SK-N-SH (cell line): ENCODE results near the gene PAQR5. TPM values are rescaled to one million over a fixed set of nuclear protein-coding genes. Genes with fewer than 3 reads are reported as not detected.

ENCODE experiments used
- CTCF ChIA-PET: fragments of 300-600, 350-600 bp; formaldehyde crosslinking; extraction: SDS; loops from one replicate; lab custom pipeline; 2021; lab: Yijun Ruan, JAX
- POLR2A ChIA-PET: fragments of 350-600 bp; sonication (Branson Sonifier 250); formaldehyde crosslinking; extraction: SDS; loops from one replicate; lab custom pipeline; 2020; ENCODE audit warnings: antibody characterized with exemption, inconsistent platforms; lab: Yijun Ruan, JAX
- DNase-seq: peaks from one replicate; pipeline ENCODE4 v3.0.0; 2012
- H2AFZ ChIP-seq: fragments of 200-600 bp; sonication (generic); 2 replicates; pipeline ENCODE4 v1.8.1; 2016; ENCODE audit warnings: antibody characterized with exemption, mild to moderate bottlenecking, low read depth
- H3F3A ChIP-seq: fragments of 200-600 bp; sonication (generic); replicated peaks from 2 replicates; pipeline ENCODE3; 2016; ENCODE audit warnings: antibody characterized with exemption, mild to moderate bottlenecking; ENCODE audit not compliant: insufficient read depth
- H3K27ac ChIP-seq, 2 experiments: fragments of 200-500 bp in 1 of 2; fragments of 200-600 bp in 1 of 2; sonication (Bioruptor generic) in 1 of 2; sonication (generic), shearing (Covaris generic) in 1 of 2; 2 replicates each; pipeline versions ENCODE4 v1.5.1 to v1.6.1; 2014 to 2016; ENCODE audit warnings: low read depth in 2 of 2, inconsistent platforms in 1 of 2, low read length in 1 of 2, mild to moderate bottlenecking in 1 of 2, mixed read lengths in 1 of 2
- H3K27me3 ChIP-seq: fragments of 200-600 bp; sonication (generic), shearing (Covaris generic); 2 replicates; pipeline ENCODE4 v1.6.1; 2016; ENCODE audit warnings: mixed run types; ENCODE audit not compliant: insufficient read depth
- H3K36me3 ChIP-seq, 2 experiments: fragments of 200-500 bp in 1 of 2; fragments of 200-600 bp in 1 of 2; sonication (Bioruptor generic) in 1 of 2; sonication (generic) in 1 of 2; replicated peaks in 1 of 2; 2 replicates each; pipeline versions ENCODE3 to v1.5.1; 2014 to 2016; ENCODE audit warnings: low read length in 1 of 2, mild to moderate bottlenecking in 1 of 2; ENCODE audit not compliant: insufficient read depth in 2 of 2, control insufficient read depth in 1 of 2
- H3K4me1 ChIP-seq, 2 experiments: fragments of 200-500 bp in 1 of 2; fragments of 200-600 bp in 1 of 2; sonication (Bioruptor generic) in 1 of 2; sonication (generic), shearing (Covaris generic) in 1 of 2; 2 replicates each; pipeline versions ENCODE4 v1.5.1 to v1.6.1; 2014 to 2016; ENCODE audit warnings: low read depth in 1 of 2, low read length in 1 of 2, mixed run types in 1 of 2; ENCODE audit not compliant: insufficient read depth in 2 of 2, control insufficient read depth in 1 of 2
- H3K4me2 ChIP-seq: fragments of 200-600 bp; sonication (generic), shearing (Covaris generic); 2 replicates; pipeline ENCODE4 v1.6.1; 2017; ENCODE audit warnings: mixed run types
- H3K4me3 ChIP-seq, 2 experiments: fragments of 200-500 bp in 1 of 2; fragments of 200-600 bp in 1 of 2; sonication (Bioruptor generic) in 1 of 2; sonication (generic), shearing (Covaris generic) in 1 of 2; 2 replicates each; pipeline versions ENCODE4 v1.5.1 to v1.8.1; 2014 to 2016; ENCODE audit warnings: low read depth in 2 of 2, inconsistent platforms in 1 of 2, low read length in 1 of 2, mild to moderate bottlenecking in 1 of 2, mixed read lengths in 1 of 2, moderate library complexity in 1 of 2
- H3K79me2 ChIP-seq: fragments of 200-600 bp; sonication (generic); 2 replicates; pipeline ENCODE4 v1.8.1; 2017; ENCODE audit warnings: mild to moderate bottlenecking; ENCODE audit not compliant: insufficient read depth
- H3K9ac ChIP-seq: fragments of 200-600 bp; sonication (generic); 2 replicates; pipeline ENCODE4 v1.6.1; 2017; ENCODE audit warnings: mixed run types
- H3K9me2 ChIP-seq: fragments of 200-600 bp; sonication (generic); 2 replicates; pipeline ENCODE4 v1.6.1; 2017; ENCODE audit warnings: mixed run types
- H3K9me3 ChIP-seq: fragments of 200-600 bp; sonication (generic); 2 replicates; pipeline ENCODE4 v1.6.1; 2017; ENCODE audit warnings: mixed run types, mild to moderate bottlenecking, moderate library complexity
- H4K20me1 ChIP-seq: fragments of 200-600 bp; sonication (generic); 2 replicates; pipeline ENCODE4 v1.6.1; 2017; ENCODE audit warnings: mild to moderate bottlenecking, mixed run types; ENCODE audit not compliant: insufficient read depth
- CHD2 ChIP-seq: fragments of 150-350 bp; IDR thresholded peaks from 2 replicates; pipeline ENCODE4 v1.6.1; 2018; ENCODE audit warnings: low read length; ENCODE audit not compliant: partially characterized antibody
- ELF1 ChIP-seq: IDR thresholded peaks from 2 replicates; pipeline ENCODE4 v1.4.0; 2012
- FOSL2 ChIP-seq: IDR thresholded peaks from 2 replicates; pipeline ENCODE4 v1.4.0; 2012; ENCODE audit warnings: low read depth, mild to moderate bottlenecking, moderate library complexity, borderline replicate concordance
- FOXM1 ChIP-seq: IDR thresholded peaks from 2 replicates; pipeline ENCODE4 v1.4.0; 2012; ENCODE audit warnings: low read depth, mild to moderate bottlenecking
- GABPA ChIP-seq: IDR thresholded peaks from 2 replicates; pipeline ENCODE4 v1.4.0; 2012; ENCODE audit warnings: low read depth, mild to moderate bottlenecking
- GATA2 ChIP-seq: sonication (generic); formaldehyde crosslinking; IDR thresholded peaks from 2 replicates; pipeline ENCODE4 v1.5.0; 2020; ENCODE audit warnings: mild to moderate bottlenecking, missing genetic modification reagents
- MEF2A ChIP-seq: IDR thresholded peaks from 2 replicates; pipeline ENCODE4 v1.4.0; 2012; ENCODE audit warnings: low read depth, borderline replicate concordance
- MXI1 ChIP-seq: IDR thresholded peaks from 2 replicates; pipeline ENCODE4 v1.6.1; 2012; ENCODE audit warnings: mild to moderate bottlenecking, low read depth, low read length, improper control_type of control experiment
- PBX3 ChIP-seq: IDR thresholded peaks from 2 replicates; pipeline ENCODE4; 2012
- RXRA ChIP-seq: IDR thresholded peaks from 2 replicates; pipeline ENCODE4 v1.4.0; 2012; ENCODE audit warnings: low read depth, mild to moderate bottlenecking, borderline replicate concordance
- SIN3A ChIP-seq: IDR thresholded peaks from 2 replicates; pipeline ENCODE4 v1.6.1; 2012; ENCODE audit warnings: low read depth, mild to moderate bottlenecking, low read length, moderate library complexity, borderline replicate concordance
- SMC3 ChIP-seq: IDR thresholded peaks from 2 replicates; pipeline ENCODE4 v1.6.1; 2012; ENCODE audit warnings: low read depth, low read length, improper control_type of control experiment
- TAF1 ChIP-seq: IDR thresholded peaks from 2 replicates; pipeline ENCODE4 v1.6.1; 2012; ENCODE audit warnings: low read depth, mild to moderate bottlenecking, low read length, moderate library complexity, borderline replicate concordance
- TCF12 ChIP-seq: IDR thresholded peaks from 2 replicates; pipeline ENCODE4 v1.4.0; 2012
- TEAD4 ChIP-seq: IDR thresholded peaks from 2 replicates; pipeline ENCODE4 v1.4.0; 2012; ENCODE audit warnings: mild to moderate bottlenecking, borderline replicate concordance; ENCODE audit not compliant: insufficient read depth
- USF2 ChIP-seq: fragments of 150-350 bp; IDR thresholded peaks from 2 replicates; pipeline ENCODE4 v1.6.1; 2017; ENCODE audit warnings: antibody characterized with exemption, low read length, low read depth, borderline replicate concordance
- ZBTB33 ChIP-seq: IDR thresholded peaks from 2 replicates; pipeline ENCODE4 v1.4.0; 2012; ENCODE audit warnings: low read depth, borderline replicate concordance
- WGBS: methylation state at CpG from one replicate; pipeline ENCODE4 v1.1.6; 2017; ENCODE audit warnings: low lambda C conversion rate; 5-methylcytosine and 5-hydroxymethylcytosine counted together
- polyA plus RNA-seq, 3 experiments: library from polyadenylated mRNA; depleted of rRNA; stranded (reverse); fragments of >200 nt; gene quantifications; 2 replicates each; pipeline ENCODE4 v1.2.3, GENCODE V29; 2012

Gene PAQR5
- polyA plus RNA-seq, 1 of the 3 experiments (the other 2 are of a cell fraction) = 3.9 TPM

- Histone ChIP-seq H4K20me1 (no peaks in the 10 kb centered on the region), H3K9me2 (no peaks in the 10 kb centered on the region), H3K79me2 (peaks cover 2% of the 10 kb centered on the region; the same call in 1 of the 2 replicates), H3K4me2 (no peak overlapping the region), H2AFZ (no peak overlapping the region), H3K36me3 (no peaks in the 10 kb centered on the region), H3K27ac (no peak overlapping the region), H3K4me3 (no peak overlapping the region), H3K9ac (no peak overlapping the region), H3K27me3 (no peaks in the 10 kb centered on the region), H3K9me3 (no peaks in the 10 kb centered on the region), H3F3A (no peaks in the 10 kb centered on the region), H3K4me1 (peaks cover 6 to 8% of the 10 kb centered on the region in 2 experiments; a peak in 2 of 4 replicates)
- 71% methylated on average over 4 of the region's 4 CpGs for WGBS
- ChIA-PET CTCF (interaction anchor here (0.7 to 7.0 kb wide), 6 partner anchors 13 to 334 kb away, joined by 3 to 96 read pairs (median 6); partner anchors contain the start of gene GLCE), POLR2A (no interaction called here)
- DNase-seq = no peak
- TF ChIP-seq USF2 = no peak
- TF ChIP-seq ZBTB33 = no peak
- TF ChIP-seq GATA2 (CRISPR knock-in tag) = no peak
- no peak for TF ChIP-seq MXI1
- TF ChIP-seq PBX3 = no peak
- no peak for TF ChIP-seq TAF1
- TF ChIP-seq RXRA = no peak
- TF ChIP-seq CHD2 = no peak
- no peak for TF ChIP-seq FOSL2
- no peak for TF ChIP-seq TEAD4
- TF ChIP-seq GABPA = no peak
- no peak for TF ChIP-seq ELF1
- no peak for TF ChIP-seq SIN3A
- no peak for TF ChIP-seq MEF2A
- TF ChIP-seq TCF12 = no peak
- TF ChIP-seq SMC3 = no peak
- TF ChIP-seq FOXM1 = no peak
Observed at GRCh38 chr15:69392352-69392751, 93.6 kb downstream of the PAQR5 start.
